Stimulated activated CD8-positive, alpha-beta memory T cell treated with anti-CD3 and anti-CD28 coated beads, Interleukin-15, amount 100 ng/mL, for 4 hours (primary cell): Measurements from ENCODE around the gene BAHCC1.

ENCODE experiments used
- DNase-seq, 2 donors: peaks; one replicate each; pipeline ENCODE4 v3.0.0-alpha.2; 2020; ENCODE audit warnings: low read depth in 2 of 2

Gene BAHCC1

DNA sequence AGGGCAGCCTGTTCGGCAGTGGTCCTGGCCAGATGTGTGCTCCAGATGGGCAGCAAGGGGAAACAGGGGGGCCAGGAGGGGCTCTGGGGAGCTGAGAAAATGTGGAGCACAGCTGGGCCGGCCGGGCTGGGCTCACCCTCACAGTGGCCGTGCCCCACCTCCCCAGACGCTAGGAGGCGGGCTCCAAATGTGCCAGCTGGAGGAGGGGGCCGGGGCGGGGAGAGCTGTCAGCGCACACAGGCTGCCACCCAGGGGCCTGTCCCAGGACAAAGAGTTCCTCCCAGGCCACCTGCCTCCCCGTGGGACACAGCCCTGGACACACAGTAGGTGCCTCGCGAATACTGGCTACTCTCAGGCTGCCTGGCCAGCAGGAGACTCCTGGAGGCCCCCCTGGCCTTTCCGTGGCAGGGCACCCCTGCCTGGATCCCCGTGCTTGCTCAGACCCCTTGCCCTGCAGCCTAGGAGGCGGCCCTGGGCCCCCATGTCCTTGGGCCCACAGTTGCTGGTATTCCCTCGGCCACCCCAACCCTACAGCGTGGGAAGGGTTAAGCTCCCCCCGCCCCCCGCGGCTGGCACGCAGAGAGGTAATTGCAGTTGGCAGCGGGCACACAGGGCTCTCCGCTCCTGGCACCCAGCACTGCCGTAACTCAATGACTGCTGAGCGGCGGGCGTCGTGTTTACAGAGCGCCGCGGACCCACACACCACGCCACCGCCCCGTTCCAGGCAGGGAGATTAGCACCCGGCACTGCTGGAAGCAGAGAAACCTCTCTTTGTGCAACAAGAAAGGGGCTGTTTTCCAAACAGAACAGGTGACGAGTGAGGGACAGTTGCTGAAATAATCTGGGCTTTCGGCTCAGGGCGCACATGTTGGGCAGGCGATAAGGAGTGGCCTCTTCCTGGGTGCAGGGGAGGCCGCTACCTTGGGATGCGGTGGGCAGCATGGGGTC, 32.2 kb downstream of the BAHCC1 start:
- DNase-seq, result no peak

DNA sequence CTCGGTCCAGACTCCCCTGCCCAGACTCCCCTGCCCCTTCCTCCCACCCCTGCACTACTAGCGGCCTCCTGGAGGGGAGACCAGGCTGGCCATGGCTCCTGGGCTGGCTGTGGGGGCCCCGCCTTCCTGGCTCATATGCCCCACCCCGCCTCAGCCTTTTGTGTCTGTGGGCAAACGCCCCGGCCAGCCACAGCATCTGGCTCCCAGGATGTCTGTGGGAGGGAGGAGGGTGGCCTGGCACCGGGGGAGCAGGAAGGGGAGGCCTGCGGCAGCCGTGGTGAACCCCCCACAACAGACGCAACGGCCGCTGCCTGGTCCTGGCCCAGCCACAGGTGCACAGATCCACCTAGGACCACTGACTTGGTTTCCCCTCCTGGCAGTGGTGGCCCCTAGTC, 32.9 kb downstream of the BAHCC1 start:
- DNase-seq, result no peak

DNA sequence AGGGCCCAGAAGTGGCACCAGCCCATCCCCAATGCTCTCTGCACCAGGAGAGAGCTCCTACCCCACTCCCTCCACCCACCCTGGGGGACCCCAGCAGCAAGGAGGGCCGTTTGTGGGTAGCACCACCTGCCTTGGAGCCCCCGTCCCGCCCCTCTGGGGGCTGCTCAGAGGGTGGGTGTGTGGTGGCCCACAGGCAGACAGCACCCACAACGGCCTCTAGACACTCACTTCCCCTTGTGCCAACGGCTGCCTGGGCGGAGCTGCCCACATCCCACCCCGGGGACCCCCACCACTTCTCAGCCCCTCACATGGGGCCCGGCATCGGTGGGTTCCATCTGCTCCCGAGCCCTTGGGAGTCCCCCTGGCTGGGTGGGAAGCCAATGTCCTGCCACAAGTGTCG, 33.3 kb downstream of the BAHCC1 start:
- DNase-seq, result no peak

DNA sequence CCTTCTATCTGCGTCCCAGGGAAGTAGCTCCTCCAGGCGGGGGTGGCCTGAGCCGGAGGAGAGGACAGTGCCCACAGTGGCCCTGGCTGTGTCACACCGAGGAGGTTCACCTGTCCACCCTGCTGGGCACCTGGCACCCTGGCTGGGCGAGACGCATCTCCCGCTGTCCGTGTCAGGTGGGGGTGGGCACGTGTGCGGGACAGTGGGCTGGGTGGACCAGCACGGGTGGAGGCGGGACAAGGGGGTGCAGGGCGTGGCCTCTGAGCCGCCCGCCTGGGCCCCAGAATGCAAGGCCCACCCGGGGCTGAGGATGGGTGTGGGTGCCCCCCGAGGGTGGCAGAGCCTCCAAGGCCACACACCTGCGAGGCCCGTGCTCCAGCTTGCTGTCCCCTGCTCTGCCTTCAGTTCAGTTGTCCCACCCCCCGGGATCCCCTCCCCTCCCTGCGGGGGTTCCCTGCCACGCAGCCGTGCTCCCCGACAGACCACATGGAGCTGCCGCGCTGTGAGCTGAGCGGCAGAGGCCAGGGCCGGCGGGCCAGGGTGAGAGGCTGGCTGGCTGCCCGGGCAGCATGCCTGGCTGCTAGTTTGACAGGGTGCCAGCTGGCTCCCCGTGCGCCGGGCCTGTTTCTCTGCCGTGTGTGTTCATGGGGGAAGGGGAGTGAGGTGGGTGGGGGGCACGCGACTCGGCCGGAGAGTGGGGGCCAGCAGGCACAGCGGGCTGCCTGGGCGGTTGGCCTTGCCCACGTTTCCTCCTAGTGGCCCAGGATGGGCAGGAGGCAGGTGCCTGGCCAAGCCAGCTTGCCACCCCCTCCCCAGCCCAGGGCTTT, 33.9 kb downstream of the BAHCC1 start:
- no peak for DNase-seq

DNA sequence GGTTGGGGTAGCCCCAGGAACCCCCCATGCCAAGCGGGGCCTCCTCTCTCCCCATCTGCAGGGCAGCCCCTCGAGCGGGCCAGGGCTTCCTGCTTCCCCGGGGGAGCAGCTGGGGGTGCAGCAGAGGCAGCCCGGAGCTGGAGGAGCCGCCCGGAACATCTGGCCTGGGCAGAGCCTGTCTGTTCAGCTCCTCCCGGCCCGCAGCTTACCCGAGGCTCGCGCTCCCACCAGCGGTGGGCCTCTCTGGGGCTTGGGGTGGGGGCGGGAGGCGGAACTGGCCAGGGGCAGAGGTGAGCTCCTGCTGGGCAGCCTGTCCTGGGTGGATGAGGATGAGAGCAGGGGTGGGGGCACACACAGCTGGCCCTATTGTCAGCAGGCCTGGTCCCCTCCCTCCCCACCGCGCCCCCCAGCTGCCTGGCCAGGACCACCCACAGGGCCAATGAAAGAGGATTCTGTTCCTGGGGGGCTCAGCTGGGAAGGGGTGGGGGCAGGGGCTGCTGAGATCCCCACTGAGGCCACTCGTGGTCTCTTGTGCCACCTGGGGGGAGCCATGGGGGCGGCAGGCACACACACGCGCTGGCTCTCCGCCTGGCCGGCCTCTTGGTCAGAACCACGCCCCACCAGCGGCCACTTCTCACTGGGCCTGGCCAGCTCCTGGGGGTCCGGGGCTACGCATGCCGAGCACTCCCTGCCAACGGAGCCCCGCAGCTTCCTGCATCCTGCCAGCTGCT, 34.7 kb downstream of the BAHCC1 start:
- DNase-seq, result no peak

DNA sequence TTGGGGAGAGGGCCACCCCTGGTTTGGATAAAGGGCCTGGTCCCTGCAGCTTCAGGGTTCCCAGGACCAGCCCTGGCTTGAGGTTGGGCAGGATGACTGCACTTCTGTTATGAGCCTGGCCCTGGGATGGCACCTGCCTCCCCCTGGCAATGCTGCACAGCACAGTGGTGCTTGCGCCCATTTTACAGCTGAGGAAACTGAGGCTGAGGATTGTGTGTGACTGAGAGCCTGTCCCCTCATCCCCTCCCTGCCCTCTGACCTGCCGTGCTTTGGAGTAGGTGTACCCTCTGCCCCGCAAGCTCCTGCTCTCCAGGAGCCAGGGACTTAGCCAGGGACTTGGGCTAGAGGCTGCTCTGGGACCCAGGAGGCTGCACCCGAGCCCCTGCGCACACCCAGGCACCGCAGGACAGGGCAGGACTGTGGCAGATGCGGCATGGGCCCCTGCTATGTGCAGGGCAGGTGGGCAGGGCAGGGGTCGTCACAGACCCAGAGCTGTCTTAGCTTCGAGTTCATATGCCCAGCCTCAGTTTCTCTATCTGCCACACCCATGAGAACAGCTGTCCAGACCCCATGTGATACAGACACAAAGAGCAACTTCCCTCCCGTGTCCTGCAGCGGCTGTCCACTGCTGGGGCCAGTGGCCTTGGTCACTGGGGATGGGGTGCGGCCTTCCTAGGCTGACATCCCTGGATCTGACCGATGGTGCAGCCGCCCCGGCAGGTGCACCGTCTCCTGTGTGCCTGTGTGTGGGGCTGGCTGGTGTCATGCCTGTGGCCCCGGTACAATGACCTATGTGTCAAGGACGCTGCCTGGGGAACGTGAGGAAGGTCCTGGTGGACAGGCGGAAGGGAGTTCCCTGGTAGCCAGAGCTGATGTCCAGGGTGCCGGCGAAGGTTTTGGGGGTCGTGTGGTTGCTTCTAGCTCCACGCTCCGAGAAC, 36.6 kb downstream of the BAHCC1 start:
- no peak for DNase-seq

DNA sequence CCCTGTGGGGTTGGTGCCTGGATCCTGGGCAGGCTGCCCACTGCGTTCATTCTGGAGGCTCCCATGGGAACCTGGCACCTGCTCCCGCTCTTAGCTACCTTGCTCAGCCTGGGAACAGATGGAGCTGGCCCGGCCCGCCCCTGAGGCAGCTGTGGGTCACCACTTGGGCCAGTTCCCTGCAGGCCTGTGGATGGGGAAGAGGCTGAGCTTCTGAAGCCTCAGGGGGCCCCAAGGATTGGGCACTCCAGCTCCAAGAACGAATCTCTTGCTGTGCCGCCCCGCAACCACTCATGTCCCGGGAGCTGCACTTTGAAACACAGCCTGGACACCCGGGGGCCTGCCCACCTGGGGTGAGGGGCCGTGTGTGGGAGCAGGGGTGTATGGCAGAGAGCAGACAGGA, 37.7 kb downstream of the BAHCC1 start:
- no peak for DNase-seq

DNA sequence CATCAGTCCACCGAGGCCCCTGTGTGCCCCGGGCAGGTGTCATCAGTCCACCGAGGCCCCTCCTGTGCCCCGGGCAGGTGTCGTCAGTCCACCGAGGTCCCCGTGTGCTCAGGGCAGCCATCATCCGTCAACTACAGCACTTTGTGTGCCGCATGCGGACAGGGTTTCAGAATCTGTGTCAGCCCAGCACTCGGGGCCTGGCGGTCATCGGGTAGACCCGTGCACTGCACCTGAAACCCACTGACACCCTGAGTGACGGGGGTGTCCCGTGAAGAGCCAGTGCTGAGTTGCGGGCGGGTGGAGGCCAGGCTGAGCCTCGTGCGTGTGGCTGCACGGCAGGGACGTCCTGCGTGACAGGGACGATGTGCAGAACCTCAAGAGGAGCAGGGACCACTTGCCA, 38.4 kb downstream of the BAHCC1 start:
- DNase-seq, result no peak

DNA sequence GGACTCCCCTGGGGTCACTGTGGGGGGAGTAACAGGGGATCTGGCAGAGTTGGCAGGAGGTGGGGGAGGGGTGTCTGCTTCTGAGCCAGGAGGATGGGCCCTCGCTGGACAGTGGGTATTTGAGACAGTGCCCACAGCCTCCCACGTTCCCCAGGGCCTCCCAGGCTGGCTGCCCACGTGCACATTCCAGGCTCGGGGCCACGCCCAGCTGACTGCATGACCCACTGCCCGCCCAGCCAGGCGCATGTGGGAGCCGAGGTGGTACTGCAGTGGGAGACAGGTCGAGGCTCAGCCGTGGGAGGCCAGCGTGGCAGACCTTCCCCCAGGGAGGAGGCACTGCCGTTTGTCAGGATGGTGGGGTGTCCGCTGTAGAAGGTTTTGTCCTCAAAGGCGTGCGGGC, 38.8 kb downstream of the BAHCC1 start:
- no peak for DNase-seq

DNA sequence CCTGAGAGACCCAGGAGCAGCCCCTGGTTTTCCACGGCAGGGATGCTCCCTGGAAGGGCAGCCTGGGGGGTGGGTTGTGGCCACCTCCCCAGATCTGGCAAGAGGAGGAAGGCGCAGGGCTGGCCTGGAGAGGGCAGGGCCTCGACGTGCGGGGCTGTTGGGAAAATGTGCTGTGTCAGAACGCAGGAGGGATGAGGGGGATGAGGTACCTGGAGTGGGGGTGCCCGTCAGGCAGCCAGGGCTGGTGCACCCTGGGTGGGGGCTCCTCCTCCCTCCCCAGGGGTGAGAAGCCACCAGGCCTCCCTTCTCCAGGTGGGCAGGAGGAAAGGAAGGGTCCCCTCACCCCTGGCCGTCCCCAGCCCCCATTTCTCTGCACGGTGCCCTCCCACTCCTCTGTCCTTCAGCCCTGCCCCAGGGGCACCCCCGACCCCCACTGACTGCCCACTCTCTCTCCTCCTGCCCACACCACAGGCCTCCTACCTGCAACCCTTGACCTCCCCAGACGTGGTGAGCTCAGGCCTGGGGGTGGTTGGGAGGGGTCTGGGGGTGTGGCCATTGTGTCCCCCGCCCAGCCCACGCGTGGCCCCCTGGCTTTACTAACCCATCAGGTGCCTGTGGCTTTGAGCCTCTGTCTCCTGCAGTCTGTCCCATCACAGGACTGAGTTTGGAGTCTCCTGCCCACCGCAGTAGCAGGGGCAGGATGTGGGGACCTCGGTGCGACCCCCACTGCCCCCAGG, 39.6 kb downstream of the BAHCC1 start:
- no peak for DNase-seq

DNA sequence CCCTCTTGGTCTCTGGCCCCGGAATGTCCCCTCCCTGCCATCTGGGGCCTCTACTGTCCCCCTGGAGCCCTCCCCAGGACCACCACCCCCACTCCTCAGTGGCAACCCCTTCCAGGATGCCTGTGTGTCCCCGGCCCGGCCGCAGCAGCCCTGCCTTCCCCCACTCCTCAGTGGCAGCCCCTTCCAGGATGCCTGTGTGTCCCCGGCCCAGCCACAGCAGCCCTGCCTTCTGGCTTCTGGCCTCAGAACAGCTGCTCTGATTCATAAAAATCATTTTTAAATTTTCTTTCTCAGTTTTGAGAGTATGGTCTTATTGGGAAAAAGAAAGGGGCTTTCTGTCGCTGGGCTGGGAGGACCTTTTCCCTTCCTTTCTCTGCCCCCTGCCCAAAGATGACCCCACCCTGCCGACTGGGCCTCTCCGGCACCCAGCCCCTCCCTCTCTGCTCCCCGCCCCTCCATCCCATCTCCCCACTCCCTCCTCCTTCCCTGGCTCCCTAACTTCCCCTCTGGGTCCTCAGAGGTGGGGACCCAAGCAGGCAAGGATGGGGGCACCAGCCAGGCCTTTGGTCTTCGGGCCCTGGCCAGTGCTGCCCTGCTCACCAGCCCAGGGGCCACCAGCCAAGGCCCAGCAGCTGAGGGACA, 40.5 kb downstream of the BAHCC1 start:
- DNase-seq, result no peak

DNA sequence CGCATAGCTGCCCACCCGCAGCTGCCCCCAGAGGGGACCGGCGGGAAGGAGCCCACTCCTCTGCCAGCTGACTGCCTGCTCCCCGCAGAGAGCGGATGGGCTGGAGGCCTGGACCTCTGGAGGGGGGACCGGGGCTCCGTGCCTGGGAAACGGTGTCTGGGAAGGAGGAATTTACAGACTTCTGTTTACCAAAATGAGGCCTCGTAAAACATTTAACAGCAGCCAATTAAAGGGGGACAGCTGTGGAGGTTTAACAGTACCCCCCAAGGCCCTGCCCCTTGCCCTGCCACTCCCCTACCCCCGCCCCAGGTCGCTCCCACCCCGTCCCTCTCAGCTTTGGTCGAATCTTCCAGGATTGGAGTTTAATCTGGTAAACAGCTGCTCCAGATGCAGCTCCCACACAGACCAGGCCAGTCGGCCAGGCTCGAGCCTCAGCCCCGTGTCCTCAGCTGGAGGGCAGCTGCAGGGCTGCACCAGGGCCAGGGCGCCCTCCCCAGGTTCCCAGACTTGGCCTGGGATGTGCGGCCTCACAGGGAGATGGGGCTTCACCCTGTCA, 41.1 kb downstream of the BAHCC1 start:
- DNase-seq, result no peak

DNA sequence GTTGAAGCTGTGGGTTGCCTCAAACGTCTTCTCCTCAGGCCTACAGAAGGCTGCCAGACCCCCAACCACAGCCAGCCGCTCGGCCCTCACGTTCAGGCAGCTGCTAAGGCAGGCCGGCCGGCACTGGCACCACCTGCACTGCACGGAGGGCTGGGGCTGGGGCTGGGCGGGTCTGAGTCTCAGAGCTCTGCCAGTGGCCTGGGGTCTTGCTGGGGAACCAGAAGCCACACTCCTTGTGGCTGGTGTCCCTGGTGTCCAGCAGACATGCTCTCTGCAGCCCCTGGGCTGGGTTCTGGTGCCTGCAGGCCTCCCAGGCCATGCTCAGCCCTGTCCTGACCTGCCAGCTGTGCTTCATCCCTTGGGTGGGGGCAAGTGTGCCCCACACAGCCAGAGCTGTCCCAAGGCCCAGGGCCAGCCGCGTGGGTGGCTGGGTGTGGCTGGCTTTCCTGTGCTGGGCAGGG, 42.0 kb downstream of the BAHCC1 start:
- no peak for DNase-seq

DNA sequence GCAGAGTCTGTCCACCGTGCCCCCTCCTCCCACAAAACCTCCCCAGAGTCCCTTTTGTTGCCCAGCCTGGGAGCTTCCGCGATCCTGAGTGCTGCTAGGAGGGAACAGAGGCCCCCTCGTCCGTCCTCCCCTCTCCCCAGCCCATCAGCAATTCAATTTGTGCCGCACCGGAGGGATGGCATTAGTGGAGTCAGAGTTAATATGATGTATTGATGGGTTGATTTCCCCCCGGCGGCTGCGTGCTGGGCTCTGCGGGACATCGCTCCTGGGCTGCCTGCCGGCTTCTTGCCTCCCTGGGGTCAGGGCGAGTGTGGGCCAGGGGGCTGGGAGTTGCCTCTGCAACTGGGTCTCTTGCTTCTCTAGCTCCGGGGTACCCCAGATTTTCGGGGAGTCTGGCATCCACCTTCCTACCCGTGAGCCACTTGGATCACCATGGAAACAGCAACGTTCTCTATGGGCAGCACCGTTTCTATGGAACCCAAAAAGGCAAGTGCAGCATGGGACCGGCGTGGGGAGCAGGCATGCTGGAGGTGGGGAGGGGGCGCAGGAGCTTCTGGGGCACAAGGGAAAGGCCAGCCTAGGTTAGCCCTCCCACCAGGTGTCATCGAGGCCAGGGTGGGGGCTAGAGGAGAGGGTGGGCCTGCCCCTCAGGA, 42.9 kb downstream of the BAHCC1 start:
- no peak for DNase-seq

DNA sequence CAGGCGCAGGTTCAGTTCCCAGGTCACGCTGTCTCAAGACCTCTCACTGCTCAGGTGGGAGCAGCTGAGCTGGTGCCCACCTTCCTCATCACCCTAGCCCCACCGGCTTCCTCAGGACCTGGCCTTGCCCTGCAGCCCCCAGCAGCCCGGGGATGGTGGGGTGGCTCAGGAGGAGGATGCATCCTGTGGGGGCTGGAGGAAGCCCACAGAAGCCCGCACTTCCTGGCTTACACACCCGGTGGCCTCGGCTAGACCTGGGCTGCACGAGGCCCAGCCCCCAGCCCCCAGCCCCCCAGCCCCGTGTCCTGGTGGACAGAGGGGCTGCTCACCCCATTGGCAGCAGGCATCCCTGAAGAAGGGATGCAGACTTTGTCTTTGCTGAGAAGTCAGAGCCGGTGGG, 43.4 kb downstream of the BAHCC1 start:
- DNase-seq, result no peak

DNA sequence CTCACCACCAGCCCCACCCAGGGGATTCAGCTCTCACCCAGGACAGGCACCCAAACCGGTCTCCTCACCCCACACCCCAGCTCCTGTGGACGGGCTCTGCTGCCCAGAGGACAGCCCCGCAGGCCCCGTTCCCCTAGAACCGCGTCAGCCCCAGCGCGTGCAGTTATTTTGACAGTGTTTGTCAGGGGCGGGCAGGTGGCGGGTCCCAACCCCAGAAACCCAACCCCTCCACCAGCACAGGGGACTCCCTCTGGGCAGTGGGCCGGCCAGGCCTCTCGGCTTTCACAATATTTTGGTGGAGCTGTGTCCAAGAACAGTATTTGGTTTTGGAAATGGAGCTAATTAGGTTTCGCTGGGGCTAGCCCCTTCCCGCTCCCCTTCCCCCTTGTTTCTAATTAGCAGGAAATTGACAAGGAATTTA, 44.8 kb downstream of the BAHCC1 start:
- DNase-seq, result no peak

DNA sequence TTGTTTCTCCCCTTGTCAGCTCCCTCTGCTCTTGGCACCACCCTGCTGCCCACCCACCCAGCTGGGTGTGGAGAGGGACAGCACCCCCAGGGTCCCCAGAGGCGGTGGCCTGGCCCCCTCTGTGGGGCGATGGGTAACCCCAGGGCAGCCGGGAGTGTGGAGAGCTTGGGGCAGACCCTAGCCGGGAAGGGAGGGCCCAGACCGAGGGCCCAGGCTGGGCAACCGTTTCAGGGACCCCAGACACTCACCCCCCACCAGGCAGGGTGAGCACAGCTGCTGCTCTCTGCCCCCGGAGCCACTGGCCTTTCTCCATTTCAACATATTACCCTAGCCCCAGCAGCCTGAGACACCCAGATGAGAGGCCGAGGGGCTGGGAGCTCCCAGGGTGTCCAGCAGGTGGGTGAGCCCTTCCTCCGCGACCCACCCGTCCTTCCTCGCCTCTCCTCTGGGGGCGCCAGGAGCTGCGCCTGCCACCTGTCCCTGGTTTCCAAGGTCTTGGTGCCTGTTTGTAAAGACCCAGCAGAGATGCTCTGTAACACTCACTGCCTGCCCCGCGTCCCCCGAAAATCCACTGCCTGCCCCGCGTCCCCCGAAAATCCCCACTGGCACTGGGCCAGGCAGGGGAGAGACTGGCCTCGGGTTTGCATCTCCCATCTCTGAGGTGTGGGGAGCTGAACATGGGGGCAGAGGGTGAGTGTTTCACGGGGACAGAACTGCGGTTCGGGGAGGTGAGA, 45.4 kb downstream of the BAHCC1 start:
- DNase-seq, result no peak

DNA sequence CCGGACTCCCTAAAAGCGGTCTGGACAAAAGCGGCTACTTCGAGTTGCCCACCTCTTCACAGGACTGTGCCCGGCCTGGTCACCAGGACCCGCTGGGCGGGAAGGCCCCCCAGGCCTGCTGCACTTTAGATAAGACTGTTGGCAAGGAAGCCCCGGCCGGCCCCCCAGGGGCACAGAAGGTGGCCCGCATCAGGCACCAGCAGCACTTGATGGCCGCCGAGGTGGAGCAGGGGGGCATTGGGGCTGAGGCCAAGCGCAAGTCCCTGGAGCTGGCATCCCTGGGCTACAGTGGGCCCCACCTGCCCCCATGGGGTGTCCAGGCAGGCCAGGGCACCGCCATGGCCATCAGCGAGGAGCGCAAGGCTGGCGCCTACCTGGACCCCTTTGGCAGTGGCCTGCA, 47.5 kb downstream of the BAHCC1 start:
- no peak for DNase-seq
